ENCODE data around the gene KRTAP5-3. TPM values are rescaled to one million over a fixed set of nuclear protein-coding genes. Genes with fewer than 3 reads are reported as not detected.
A peak's percentile ranks its signal among the peaks of the same experiment; 100 is the strongest.
"Not testable (repeated sequence)": the region's sequence is repeated elsewhere in the genome, so short reads cannot be mapped to it uniquely, and the experiment has no call there.

KRTAP5-3 gene
- total RNA-seq, 1 donor, result not detected

GRCh38 chr11:1589996-1590395, 18.3 kb downstream of the KRTAP5-3 start:
- DNase-seq (ENCODE audit: low read depth), result no peak
- TF ChIP-seq CTCF (IDR thresholded peaks at IDR 0.05; ENCODE audit: insufficient read depth, low read depth, low read length), result no peak
- H3K4me3 ChIP-seq (ENCODE audit: low read depth, low read length), result no peak overlapping the region

GRCh38 chr11:1589191-1589963, 18.9 kb downstream of the KRTAP5-3 start:
- H3K4me3 ChIP-seq (ENCODE audit: low read depth, low read length), result not testable (repeated sequence)
- peak; percentile 40 for DNase-seq (ENCODE audit: low read depth)

- no peak overlapping the region for H3K4me3 ChIP-seq (ENCODE audit: low read depth, low read length)
- DNase-seq (ENCODE audit: low read depth), result no peak
- TF ChIP-seq CTCF (IDR thresholded peaks at IDR 0.05; ENCODE audit: insufficient read depth, low read depth, low read length), result no peak
Measured at GRCh38 chr11:1586699-1587098, 21.6 kb downstream of the KRTAP5-3 start.

- H3K4me3 ChIP-seq (ENCODE audit: low read depth, low read length); DNase-seq (ENCODE audit: low read depth): not testable (repeated sequence)
Measured at GRCh38 chr11:1584661-1585370, 23.4 kb downstream of the KRTAP5-3 start, which contains the start of gene KRTAP5-1. Gene KRTAP5-1 (minus strand): TSS chr11:1585283. CDS start chr11:1585249, 34 bp downstream.

- not testable (repeated sequence) for H3K4me3 ChIP-seq (ENCODE audit: low read depth, low read length)
Measured at GRCh38 chr11:1582909-1583308, 25.4 kb downstream of the KRTAP5-3 start.

GRCh38 chr11:1581976-1582375, 26.3 kb downstream of the KRTAP5-3 start:
- DNase-seq (ENCODE audit: low read depth), result no peak
- TF ChIP-seq CTCF (IDR thresholded peaks at IDR 0.05; ENCODE audit: insufficient read depth, low read depth, low read length), result no peak
- H3K4me3 ChIP-seq (ENCODE audit: low read depth, low read length), result no peak overlapping the region

More at GRCh38 chr11:1582909-1583308, 25.4 kb downstream of the KRTAP5-3 start:
- DNase-seq (ENCODE audit: low read depth), result not testable (repeated sequence)

- H3K4me3 ChIP-seq (ENCODE audit: low read depth, low read length), result no peak overlapping the region
- TF ChIP-seq CTCF (IDR thresholded peaks at IDR 0.05; ENCODE audit: insufficient read depth, low read depth, low read length), result no peak
- DNase-seq (ENCODE audit: low read depth), result no peak
Measured at GRCh38 chr11:1576825-1577224, 31.4 kb downstream of the KRTAP5-3 start.

- not testable (repeated sequence) for H3K4me3 ChIP-seq (ENCODE audit: low read depth, low read length); DNase-seq (ENCODE audit: low read depth)
Measured at GRCh38 chr11:1575756-1576155, 32.5 kb downstream of the KRTAP5-3 start.

- no peak for DNase-seq (ENCODE audit: low read depth)
- no peak overlapping the region for H3K4me3 ChIP-seq (ENCODE audit: low read depth, low read length)
Measured at GRCh38 chr11:1574933-1575242, 33.4 kb downstream of the KRTAP5-3 start.

More at GRCh38 chr11:1574933-1575242, 33.4 kb downstream of the KRTAP5-3 start:
- TF ChIP-seq CTCF (IDR thresholded peaks at IDR 0.05; ENCODE audit: insufficient read depth, low read depth, low read length), result no peak
